Kasumi-1 (cell line): ENCODE data around the gene BAIAP2L2.

Experiments used
- DNase-seq, 2 experiments: peaks; one replicate each; lab custom pipeline; 2025; lab: John Stamatoyannopoulos, UW

Gene BAIAP2L2

GRCh38 chr22:38107692-38108515 lies 2.6 kb downstream of the BAIAP2L2 start:
- DNase-seq: no peak

- no peak for DNase-seq
Measured at GRCh38 chr22:38106814-38107578, 3.5 kb downstream of the BAIAP2L2 start.

DNA sequence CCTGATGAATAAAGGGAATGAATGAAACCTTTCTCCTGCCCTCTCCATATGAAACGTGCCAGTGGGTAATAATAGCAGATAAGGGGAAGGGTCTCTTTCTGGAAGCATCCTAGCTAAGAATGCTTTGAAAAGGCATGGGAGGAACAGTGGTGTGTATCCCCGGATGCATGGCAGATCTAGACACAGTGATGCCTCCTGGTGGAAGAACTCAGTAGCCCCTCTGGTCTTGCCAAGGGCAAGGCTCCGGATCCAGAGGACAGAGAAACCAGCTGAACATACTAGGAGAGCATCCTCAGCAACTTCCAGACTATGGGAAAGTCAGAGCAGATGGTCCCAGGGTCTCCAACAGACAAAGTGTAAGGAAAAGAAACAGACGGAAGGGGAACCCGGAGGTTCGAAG lies 6.4 kb downstream of the BAIAP2L2 start:
- peak; percentile 64 to 71 for DNase-seq

- DNase-seq: no peak
Measured at GRCh38 chr22:38103641-38104040, 6.8 kb downstream of the BAIAP2L2 start.

DNA sequence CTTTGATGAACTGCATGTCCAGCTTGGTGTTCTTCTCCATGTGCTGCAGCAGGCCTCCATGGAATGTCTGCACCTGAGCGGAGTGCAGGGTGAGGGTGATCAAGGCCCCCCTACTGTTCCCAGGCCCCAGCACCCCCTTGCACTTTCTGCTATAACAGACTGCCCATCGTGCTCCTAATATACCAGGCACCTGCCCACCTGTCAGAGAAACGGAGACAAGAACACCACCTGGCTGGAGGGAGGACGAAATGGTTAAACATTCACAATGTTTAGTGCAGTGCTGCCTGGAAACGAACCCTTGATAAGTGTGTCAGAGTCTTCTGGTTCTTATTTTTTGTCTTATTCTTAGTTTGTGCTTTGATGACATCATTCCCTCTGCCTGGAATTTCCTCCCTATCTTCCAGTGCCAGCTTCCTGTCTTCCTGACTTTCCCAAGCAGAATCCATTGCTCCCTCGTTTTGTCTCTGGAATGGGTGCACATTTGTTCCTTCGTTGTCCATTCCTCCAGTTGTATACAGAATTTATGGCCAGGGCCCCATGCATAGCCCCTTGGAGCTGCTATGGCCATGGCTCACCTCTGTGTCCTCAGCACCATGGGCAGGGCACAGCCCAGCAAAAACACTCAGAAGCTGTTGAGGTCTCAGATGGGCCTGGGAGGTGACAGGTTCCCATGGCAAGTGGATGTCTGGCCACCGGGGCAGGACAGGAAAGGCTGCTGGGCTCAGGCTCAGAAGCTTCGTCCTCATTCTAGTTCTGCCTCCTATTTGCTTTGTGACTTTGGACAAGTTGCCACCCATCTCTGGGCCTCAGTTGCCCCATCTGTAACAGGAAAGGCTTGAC lies 11.9 kb downstream of the BAIAP2L2 start:
- DNase-seq: no peak

DNA sequence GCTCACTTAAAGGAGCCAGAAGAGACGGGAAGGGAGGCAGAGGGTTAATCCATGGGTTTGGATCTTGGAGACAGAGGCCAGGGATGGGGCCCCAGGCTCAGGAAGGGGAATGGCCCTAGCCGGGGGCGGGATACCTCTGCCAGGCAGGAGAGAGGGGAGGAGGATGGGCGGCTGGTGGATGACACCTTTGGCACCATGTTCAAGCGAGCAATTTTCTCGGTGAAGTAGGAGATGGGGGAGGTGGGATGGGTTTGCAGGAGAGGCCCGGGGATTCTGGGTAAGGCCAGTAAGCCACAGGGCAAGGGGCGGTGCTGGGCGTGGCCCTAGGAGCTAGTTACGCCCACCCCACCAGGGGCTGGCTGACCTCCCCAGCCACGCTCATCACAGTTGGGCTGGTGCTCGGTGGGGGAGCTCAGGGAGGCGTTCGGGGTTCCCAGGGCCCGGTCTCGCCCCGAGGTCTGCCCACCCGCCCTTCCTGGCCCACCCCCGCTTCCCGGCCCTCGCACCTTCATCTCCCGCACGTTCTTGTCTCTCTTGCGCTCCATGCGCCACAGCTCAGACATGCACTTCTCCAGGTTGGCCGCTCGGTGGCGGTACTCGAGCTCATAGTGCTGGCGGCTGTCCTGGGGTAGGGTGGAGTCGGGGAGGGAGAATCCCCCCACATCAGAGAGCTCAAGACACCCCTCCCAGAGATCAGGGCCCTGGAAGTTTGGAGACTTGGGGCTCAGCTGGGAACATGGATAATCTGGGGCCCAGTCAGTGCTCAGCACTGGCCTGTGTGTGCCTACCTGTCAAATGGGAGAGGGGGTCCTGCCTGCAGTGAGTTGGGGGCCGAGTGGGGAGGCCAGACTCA lies 12.7 kb downstream of the BAIAP2L2 start:
- DNase-seq: no peak

DNA sequence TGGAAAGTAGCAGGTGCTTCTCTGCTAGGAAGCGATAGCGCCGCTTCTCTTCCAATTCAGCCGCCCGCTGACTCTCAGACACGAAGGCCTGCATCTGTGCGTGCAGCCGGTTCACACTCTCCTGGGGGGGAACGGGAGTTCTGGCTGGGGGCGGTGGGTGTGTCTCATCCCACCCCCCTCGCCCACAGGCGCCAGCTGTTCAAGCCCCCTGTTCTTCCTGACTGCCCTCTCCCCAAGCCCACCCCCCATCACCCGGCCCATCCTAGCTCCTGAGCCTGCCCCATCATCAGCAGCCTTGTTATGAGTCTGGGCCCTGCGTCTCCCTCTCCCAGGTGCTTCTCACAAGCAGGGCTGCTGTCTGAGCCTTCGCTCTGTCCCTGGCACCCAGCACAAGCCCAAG lies 13.4 kb downstream of the BAIAP2L2 start:
- no peak for DNase-seq

- DNase-seq: no peak
Measured at GRCh38 chr22:38089474-38089851, 21.0 kb downstream of the BAIAP2L2 start.

DNA sequence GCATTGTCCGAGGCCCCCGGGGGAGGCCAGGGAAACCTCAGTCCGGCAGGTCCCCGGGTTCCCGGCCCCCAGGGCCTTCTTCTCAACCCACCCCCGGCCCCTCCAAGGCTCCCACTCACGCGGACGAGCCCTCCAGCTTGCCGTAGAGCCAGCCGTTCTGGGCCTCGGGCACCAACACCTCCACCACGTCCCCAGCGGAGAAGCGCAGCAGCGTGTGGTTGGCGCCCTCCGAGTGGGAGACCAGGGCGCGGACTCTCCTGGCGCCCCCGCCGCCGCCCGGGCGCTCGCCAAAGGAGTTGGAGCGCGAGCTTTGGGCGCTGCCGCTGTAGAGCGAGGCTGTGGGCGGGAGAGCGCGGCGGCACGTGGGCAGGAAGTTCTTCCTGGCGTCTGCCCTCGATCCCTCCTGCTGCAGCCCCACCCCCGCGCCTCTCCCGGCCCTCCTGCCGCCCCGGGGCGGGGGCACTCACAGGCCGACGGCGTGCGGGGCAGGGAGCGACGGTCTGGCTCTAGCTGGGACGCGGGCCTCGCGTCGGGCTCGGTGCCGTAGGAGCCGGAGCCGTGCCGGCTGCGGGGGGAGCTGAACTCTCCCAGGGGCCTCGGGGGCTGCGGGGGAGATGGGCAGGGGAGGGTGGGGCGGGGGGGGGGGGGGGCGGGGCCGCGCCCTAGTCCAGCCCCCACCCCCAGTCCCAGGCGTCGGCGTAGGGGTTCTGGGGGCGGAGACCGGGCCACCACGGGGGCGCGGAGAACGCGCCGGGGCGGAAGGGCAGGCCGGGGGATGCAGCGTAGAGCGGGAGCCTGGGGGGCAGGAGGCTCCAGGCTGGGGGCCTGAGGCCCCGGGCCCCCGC lies 21.6 kb downstream of the BAIAP2L2 start:
- no peak for DNase-seq

- DNase-seq: no peak
Measured at GRCh38 chr22:38087855-38088254, 22.6 kb downstream of the BAIAP2L2 start.

DNA sequence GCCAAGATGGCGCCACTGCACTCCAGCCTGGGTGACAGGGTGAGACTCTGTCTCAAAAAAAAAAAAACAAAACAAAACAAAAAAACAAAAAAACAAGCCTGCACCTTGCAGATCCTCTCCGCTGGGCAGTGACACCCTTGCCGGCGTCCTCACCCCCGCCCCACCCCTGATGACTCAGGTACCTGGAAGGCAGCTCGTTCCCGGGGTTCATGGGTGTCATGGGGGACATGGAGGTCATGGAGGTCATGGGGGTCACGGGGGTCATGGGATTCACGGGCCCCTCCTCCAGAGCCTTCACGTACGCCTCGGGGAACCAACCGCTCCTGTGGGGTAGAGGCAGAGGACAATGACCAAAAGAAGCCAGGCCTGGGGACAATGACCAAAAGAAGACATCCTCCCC lies 23.5 kb downstream of the BAIAP2L2 start:
- no peak for DNase-seq

GRCh38 chr22:38086001-38086845 lies 24.3 kb downstream of the BAIAP2L2 start:
- DNase-seq: no peak

GRCh38 chr22:38085501-38085900 lies 25.0 kb downstream of the BAIAP2L2 start:
- DNase-seq: no peak

DNA sequence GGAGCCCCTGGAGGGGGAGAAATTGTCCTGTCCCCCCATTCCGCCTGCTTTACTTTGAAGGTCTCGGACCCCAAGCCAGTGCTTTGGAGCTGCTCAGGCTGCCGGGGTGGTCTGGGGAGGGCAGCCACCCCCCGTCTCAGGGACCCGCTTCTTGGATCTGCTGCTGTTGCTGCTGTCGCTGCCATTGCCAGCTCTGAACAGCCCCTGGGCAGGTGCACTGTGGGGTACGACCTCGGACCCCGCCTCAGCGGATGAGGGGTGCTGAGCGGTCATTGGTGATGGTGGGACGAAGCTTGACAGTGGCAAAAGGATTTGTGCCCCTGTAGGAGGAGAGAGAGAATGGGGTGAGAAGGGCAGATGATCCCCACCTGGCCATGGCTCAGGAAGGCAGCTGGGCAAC lies 25.4 kb downstream of the BAIAP2L2 start:
- DNase-seq: no peak

DNA sequence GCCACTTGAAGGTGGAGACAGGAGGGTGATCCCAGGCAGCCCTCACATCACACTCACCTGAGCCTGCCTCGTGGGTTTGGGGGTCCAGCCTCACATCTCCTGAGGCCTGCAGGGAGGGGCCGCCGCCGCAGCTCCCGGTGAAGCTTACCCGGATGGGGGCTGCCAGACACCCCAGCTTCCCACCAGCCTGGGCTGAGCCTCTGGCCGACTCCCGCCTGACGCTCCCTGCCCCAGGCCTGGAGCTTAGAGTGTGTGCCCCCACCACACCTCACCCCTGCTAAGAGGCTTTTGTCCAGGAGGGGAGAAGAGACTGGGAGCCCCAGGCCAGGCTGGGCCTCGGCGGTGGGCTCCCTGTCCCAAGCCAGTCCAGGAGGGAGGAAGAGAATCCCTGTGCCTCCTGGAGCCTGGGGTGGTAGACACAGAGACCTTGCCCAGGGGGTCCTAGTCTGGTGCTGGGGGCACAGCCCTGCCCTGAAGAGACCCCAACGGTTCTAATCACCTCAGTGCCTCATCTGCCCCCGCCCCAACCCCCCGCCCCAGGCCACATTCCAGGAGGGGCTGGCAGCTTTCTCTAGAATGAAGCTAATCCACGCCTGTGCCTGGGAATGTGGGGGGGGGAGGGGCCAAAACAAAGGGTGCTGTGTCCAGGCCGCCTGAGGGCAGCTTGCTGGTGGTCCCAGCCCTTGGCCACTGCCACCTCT lies 26.4 kb downstream of the BAIAP2L2 start, which contains the start of gene SLC16A8:
SLC16A8 (minus strand) TSS at position 254 of the 701 bp plus-strand sequence. CDS start 1,311 bp downstream, outside the sequence.
- no peak for DNase-seq

- no peak for DNase-seq
Measured at GRCh38 chr22:38082986-38083710, 27.3 kb downstream of the BAIAP2L2 start.

DNA sequence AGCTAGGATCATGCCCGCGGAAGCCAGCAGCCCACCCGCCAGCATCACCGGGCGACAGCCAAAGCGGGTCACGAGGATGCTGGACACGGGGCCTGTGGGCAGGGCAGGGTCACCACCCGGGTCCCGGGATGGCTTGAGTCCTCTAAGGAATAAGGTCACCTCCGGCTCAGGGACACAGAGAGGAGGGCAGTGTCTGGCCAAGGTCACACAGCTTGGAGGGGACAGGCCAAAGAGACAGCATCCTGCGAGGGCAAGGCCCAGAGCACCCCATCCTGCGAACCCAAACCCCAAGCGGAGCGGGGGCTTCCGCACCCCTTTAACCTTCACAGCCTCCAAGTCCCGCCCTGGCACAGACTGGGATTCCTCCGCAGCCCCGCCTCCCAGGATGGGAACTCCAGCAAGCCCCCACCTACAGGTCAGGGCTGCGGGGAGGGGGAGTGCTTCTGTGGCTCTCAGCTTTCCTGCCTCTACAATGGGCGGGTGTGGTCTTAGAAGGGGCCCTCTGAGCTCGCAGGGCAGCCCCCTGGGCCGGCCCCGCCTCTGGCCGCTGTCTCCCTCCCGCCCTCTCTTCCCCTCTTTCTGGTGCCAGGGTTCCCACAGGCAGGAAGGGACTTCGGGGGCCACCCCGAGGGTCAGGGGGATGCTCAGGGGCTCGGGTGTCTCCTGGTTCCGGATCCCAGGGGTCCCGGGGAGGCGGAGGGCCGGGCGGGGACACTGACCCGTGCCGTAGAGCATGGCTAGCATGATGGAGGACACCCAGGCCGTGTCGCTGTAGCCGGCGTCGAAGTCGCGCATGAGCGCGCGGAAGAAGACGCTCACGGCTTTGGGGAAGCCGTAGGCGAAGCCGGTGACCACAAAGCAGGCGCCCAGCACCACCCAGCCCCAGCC lies 28.3 kb downstream of the BAIAP2L2 start:
- no peak for DNase-seq
